GM23248 (cell line): Measurements from ENCODE around the gene TRAPPC11. TPM values are rescaled to one million over a fixed set of nuclear protein-coding genes. Genes with fewer than 3 reads are reported as not detected.

ENCODE experiments used
- DNase-seq: peaks from one replicate; pipeline ENCODE4 v3.0.0-alpha.2; 2015
- H2AFZ ChIP-seq: fragments of 200-600 bp; sonication (generic); 2 replicates; pipeline ENCODE4 v1.6.1; 2016; ENCODE audit warnings: antibody characterized with exemption
- H3F3A ChIP-seq: fragments of 200-600 bp; sonication (generic); 2 replicates; pipeline ENCODE4 v1.6.1; 2016; ENCODE audit warnings: mild to moderate bottlenecking, antibody characterized with exemption, mixed run types; ENCODE audit not compliant: insufficient read depth
- H3K27ac ChIP-seq: fragments of 200-600 bp; sonication (generic); 2 replicates; pipeline ENCODE4 v1.5.1; 2016; ENCODE audit warnings: mild to moderate bottlenecking
- H3K27me3 ChIP-seq: fragments of 200-600 bp; sonication (generic); replicated peaks from 2 replicates; pipeline ENCODE4 v1.6.1; 2016; ENCODE audit warnings: mild to moderate bottlenecking; ENCODE audit not compliant: insufficient read depth
- H3K36me3 ChIP-seq: fragments of 200-600 bp; sonication (generic); 2 replicates; pipeline ENCODE4 v1.6.1; 2016; ENCODE audit warnings: low read depth, mild to moderate bottlenecking
- H3K4me1 ChIP-seq: fragments of 200-600 bp; sonication (generic); 2 replicates; pipeline ENCODE4 v1.6.1; 2016; ENCODE audit warnings: mild to moderate bottlenecking; ENCODE audit not compliant: insufficient read depth
- H3K4me2 ChIP-seq: fragments of 200-600 bp; sonication (generic); one replicate; pipeline ENCODE4 v1.6.1; 2016; ENCODE audit warnings: mild to moderate bottlenecking; ENCODE audit not compliant: unreplicated experiment
- H3K4me3 ChIP-seq: fragments of 200-600 bp; sonication (generic); 2 replicates; pipeline ENCODE4 v1.5.1; 2016; ENCODE audit warnings: mild to moderate bottlenecking
- H3K79me2 ChIP-seq: fragments of 200-600 bp; sonication (generic); 2 replicates; pipeline ENCODE4 v1.6.1; 2016; ENCODE audit warnings: mild to moderate bottlenecking; ENCODE audit not compliant: insufficient read depth
- H3K9ac ChIP-seq: fragments of 200-600 bp; sonication (generic); 2 replicates; pipeline ENCODE4 v1.6.1; 2016; ENCODE audit warnings: mild to moderate bottlenecking
- H3K9me2 ChIP-seq: fragments of 200-600 bp; sonication (generic); 2 replicates; pipeline ENCODE4 v1.6.1; 2016; ENCODE audit warnings: mixed run types, mild to moderate bottlenecking, moderate library complexity; ENCODE audit not compliant: insufficient read depth
- H3K9me3 ChIP-seq: fragments of 200-600 bp; sonication (generic); one replicate; pipeline ENCODE4 v1.6.1; 2017; ENCODE audit warnings: low read depth
- H4K20me1 ChIP-seq: fragments of 200-600 bp; sonication (generic); 2 replicates; pipeline ENCODE4 v1.6.0; 2016; ENCODE audit not compliant: insufficient read depth
- EZH2 ChIP-seq: fragments of 200-600 bp; sonication (generic); IDR thresholded peaks from 2 replicates; pipeline ENCODE4 v1.6.1; 2018; ENCODE audit warnings: antibody characterized with exemption, mild to moderate bottlenecking; ENCODE audit not compliant: insufficient read depth, poor library complexity, severe bottlenecking
- EZH2phosphoT487 ChIP-seq: fragments of 200-600 bp; sonication (generic); IDR thresholded peaks from 2 replicates; pipeline ENCODE4 v1.6.1; 2018; ENCODE audit warnings: antibody characterized with exemption, moderate library complexity, mild to moderate bottlenecking, low read depth; ENCODE audit not compliant: insufficient read depth
- WGBS, 2 experiments: methylation state at CpG; one replicate each; pipeline ENCODE4 v1.1.6; 2015 to 2017; ENCODE audit warnings: low lambda C conversion rate in 2 of 2, low coverage in 1 of 2; ENCODE audit errors: missing lambda C conversion rate in 2 of 2; 5-methylcytosine and 5-hydroxymethylcytosine counted together
- in situ Hi-C: fragments of 300-500 bp; cut with MboI; formaldehyde crosslinking; loops from 2 replicates; pipeline ENCODE4 v1.15.0; 2020
- polyA plus RNA-seq: library from polyadenylated mRNA; unstranded; fragments of >200 nt; fragmentation: Nextera tagmentation; extraction: Ambion mirVana; gene quantifications from 2 replicates; pipeline ENCODE4 v1.2.1, GENCODE V29; 2016
- total RNA-seq: library from RNA; depleted of rRNA; stranded (reverse); fragments of >200 nt; shearing (Covaris generic); gene quantifications from 2 replicates; pipeline ENCODE4 v1.2.3, GENCODE V29; 2014

Gene TRAPPC11
- total and polyA plus RNA-seq, 2 experiments from 2014 or later: 17.2 to 33.9 TPM

GRCh38 chr4:183733181-183733580, 74.1 kb downstream of the TRAPPC11 start:
- Histone ChIP-seq H3K9me2 (no peaks in the 10 kb centered on the region), H4K20me1 (no peaks in the 10 kb centered on the region), H3K9ac (no peak overlapping the region), H3K9me3 (no peaks in the 10 kb centered on the region), H3K27me3 (peaks cover 6% of the 10 kb centered on the region), H3F3A (peaks cover 4% of the 10 kb centered on the region; the same call in 1 of the 2 replicates), H3K36me3 (no peaks in the 10 kb centered on the region), H3K27ac (no peak overlapping the region), H3K4me1 (peaks cover 5% of the 10 kb centered on the region; the same call in 1 of the 2 replicates), H3K4me2 (no peak overlapping the region), H2AFZ (no peak overlapping the region), H3K79me2 (no peaks in the 10 kb centered on the region), H3K4me3 (no peak overlapping the region)
- WGBS, 2 experiments: 79 to 84% methylated on average over 8 to 11 of the region's 11 CpGs
- no peak for DNase-seq
- TF ChIP-seq EZH2 (no peak), EZH2phosphoT487 (no peak)
- in situ Hi-C loops: no loop called here

- peak overlapping the region; percentile 23; the same call in 1 of the 2 replicates for H3K4me3 ChIP-seq
- H3K36me3 ChIP-seq: no peaks in the 10 kb centered on the region
- H2AFZ ChIP-seq: peak overlapping the region; percentile 2; the same call in 1 of the 2 replicates
- TF ChIP-seq EZH2 (no peak), EZH2phosphoT487 (no peak)
- no peaks in the 10 kb centered on the region for H4K20me1 ChIP-seq
- H3K9me2 ChIP-seq: no peaks in the 10 kb centered on the region
- peaks cover 6% of the 10 kb centered on the region; the same call in 1 of the 2 replicates for H3K27me3 ChIP-seq
- peaks cover 14% of the 10 kb centered on the region; the same call in 1 of the 2 replicates for H3K4me1 ChIP-seq
- H3K4me2 ChIP-seq: peak overlapping the region; percentile 57
- H3K79me2 ChIP-seq: no peaks in the 10 kb centered on the region
- no peaks in the 10 kb centered on the region for H3K9me3 ChIP-seq
- in situ Hi-C loops: no loop called here
- peaks cover 4% of the 10 kb centered on the region; the same call in 1 of the 2 replicates for H3F3A ChIP-seq
- H3K27ac ChIP-seq: peak overlapping the region; percentile 42
- WGBS, 2 experiments: 5 to 8% methylated on average over 10 of the region's 10 CpGs
- H3K9ac ChIP-seq: no peak overlapping the region
- peak; percentile 90 for DNase-seq
These were observed 79.1 kb downstream of the TRAPPC11 start for GRCh38 chr4:183738081-183738673.

- H3K79me2 ChIP-seq: no peaks in the 10 kb centered on the region
- no peak overlapping the region for H3K9ac ChIP-seq
- in situ Hi-C loops: no loop called here
- H3K27me3 ChIP-seq: 0 out of 2 replicates have a peak, but pooled peaks cover under 1% of the 10 kb centered on the region
- no peak for TF ChIP-seq EZH2
- no peak for TF ChIP-seq EZH2phosphoT487
- peaks cover 4% of the 10 kb centered on the region; the same call in 1 of the 2 replicates for H3F3A ChIP-seq
- no peaks in the 10 kb centered on the region for H4K20me1 ChIP-seq
- H3K9me3 ChIP-seq: no peaks in the 10 kb centered on the region
- no peak for DNase-seq
- peaks cover 14% of the 10 kb centered on the region; the same call in 1 of the 2 replicates for H3K4me1 ChIP-seq
- no peaks in the 10 kb centered on the region for H3K9me2 ChIP-seq
- no peaks in the 10 kb centered on the region for H3K36me3 ChIP-seq
- H3K4me2 ChIP-seq: no peak overlapping the region
- H3K4me3 ChIP-seq: no peak overlapping the region
- peak overlapping the region; percentile 42; the same call in 1 of the 2 replicates for H3K27ac ChIP-seq
- WGBS, 2 experiments: 82 to 88% methylated on average over 4 of the region's 4 CpGs
- no peak overlapping the region for H2AFZ ChIP-seq
These were observed 79.9 kb downstream of the TRAPPC11 start for GRCh38 chr4:183738961-183739360.

GRCh38 chr4:183746305-183747229, 87.5 kb downstream of the TRAPPC11 start:
- H3K9me3 ChIP-seq: no peaks in the 10 kb centered on the region
- in situ Hi-C loops: no loop called here
- H3K36me3 ChIP-seq: no peaks in the 10 kb centered on the region
- no peak overlapping the region for H3K4me2 ChIP-seq
- no peak overlapping the region for H3K9ac ChIP-seq
- no peaks in the 10 kb centered on the region for H4K20me1 ChIP-seq
- H3F3A ChIP-seq: no peaks in the 10 kb centered on the region
- no peaks in the 10 kb centered on the region for H3K27me3 ChIP-seq
- TF ChIP-seq EZH2phosphoT487 (no peak), EZH2 (no peak)
- H3K4me1 ChIP-seq: no peaks in the 10 kb centered on the region
- no peak overlapping the region for H3K4me3 ChIP-seq
- no peaks in the 10 kb centered on the region for H3K79me2 ChIP-seq
- no peaks in the 10 kb centered on the region for H3K9me2 ChIP-seq
- no peak overlapping the region for H3K27ac ChIP-seq
- DNase-seq: peak; percentile 50
- H2AFZ ChIP-seq: no peak overlapping the region
- 60 to 64% methylated on average over 41 to 44 of the region's 48 CpGs for WGBS, 2 experiments
